Urinary bladder (tissue), 4 donors: ENCODE results near the gene MLLT3. TPM values are rescaled to one million over a fixed set of nuclear protein-coding genes. Genes with fewer than 3 reads are reported as not detected.
A peak's percentile ranks its signal among the peaks of the same experiment; 100 is the strongest.

Experiments used
- DNase-seq: peaks from one replicate; pipeline ENCODE4 v3.0.0-alpha.2; 2015; ENCODE audit errors: extremely low spot score
- H3K27ac ChIP-seq: one replicate; pipeline ENCODE4 v1.5.1; 2013; ENCODE audit warnings: low read depth, mild to moderate bottlenecking, moderate library complexity
- H3K36me3 ChIP-seq: one replicate; pipeline ENCODE4 v1.6.1; 2013; ENCODE audit warnings: mild to moderate bottlenecking, moderate library complexity; ENCODE audit not compliant: insufficient read depth
- H3K4me1 ChIP-seq: one replicate; pipeline ENCODE4 v1.6.1; 2013; ENCODE audit warnings: mild to moderate bottlenecking, moderate library complexity; ENCODE audit not compliant: insufficient read depth
- H3K4me3 ChIP-seq: one replicate; pipeline ENCODE4 v1.5.1; 2013; ENCODE audit warnings: low read depth, low read length
- WGBS: extraction: QIAGEN DNeasy Blood & Tissue Kit; methylation state at CpG from one replicate; pipeline ENCODE4 v1.1.7; 2013; 5-methylcytosine and 5-hydroxymethylcytosine counted together
- polyA plus RNA-seq: library from polyadenylated mRNA; stranded (reverse); fragments of 200-250 nt; gene quantifications from one replicate; pipeline ENCODE4 v1.2.3, GENCODE V29; 2013
- total RNA-seq: library from RNA; depleted of rRNA; stranded (reverse); fragments of >200 nt; gene quantifications from one replicate; pipeline ENCODE4 v1.2.3, GENCODE V29; 2014
- donor health status: healthy with polysubstance abuse.
- donor health status: healthy.

MLLT3 gene
- total and polyA plus RNA-seq, 2 donors = 14.5 to 39.4 TPM

- no peaks in the 10 kb centered on the region for H3K36me3 ChIP-seq
- DNase-seq = no peak
- peak overlapping the region; percentile 82 for H3K4me3 ChIP-seq
- H3K4me1 ChIP-seq = no peaks in the 10 kb centered on the region
- peak overlapping the region; percentile 67 for H3K27ac ChIP-seq
- WGBS = under 1% methylated on average over 65 of the region's 65 CpGs
Observed at GRCh38 chr9:20620650-20621470, 1.4 kb downstream of the MLLT3 start.

- Histone ChIP-seq H3K36me3 (no peaks in the 10 kb centered on the region), H3K4me1 (no peaks in the 10 kb centered on the region), H3K27ac (no peak overlapping the region), H3K4me3 (peak overlapping the region; percentile 82)
- 46% methylated on average over 15 of the region's 15 CpGs for WGBS
- DNase-seq = no peak
Observed at GRCh38 chr9:20619487-20620200, 2.7 kb downstream of the MLLT3 start.

- Histone ChIP-seq H3K4me3 (no peak overlapping the region), H3K27ac (no peak overlapping the region), H3K4me1 (no peaks in the 10 kb centered on the region), H3K36me3 (no peaks in the 10 kb centered on the region)
- no peak for DNase-seq
- WGBS = 49% methylated on average over 2 of the region's 2 CpGs
Observed at GRCh38 chr9:20618361-20618802, 3.9 kb downstream of the MLLT3 start.

GRCh38 chr9:20616808-20617207 is 5.5 kb downstream of the MLLT3 start:
- Histone ChIP-seq H3K4me3 (no peak overlapping the region), H3K27ac (no peak overlapping the region), H3K4me1 (no peaks in the 10 kb centered on the region), H3K36me3 (no peaks in the 10 kb centered on the region)
- 65% methylated on average over 2 of the region's 2 CpGs for WGBS
- no peak for DNase-seq

GRCh38 chr9:20614602-20615216 is 7.6 kb downstream of the MLLT3 start:
- H3K4me1 ChIP-seq = no peaks in the 10 kb centered on the region
- no peak overlapping the region for H3K4me3 ChIP-seq
- no peak overlapping the region for H3K27ac ChIP-seq
- WGBS = over 99% methylated on average over 2 of the region's 2 CpGs
- no peak for DNase-seq
- no peaks in the 10 kb centered on the region for H3K36me3 ChIP-seq

- WGBS = 55% methylated on average over 3 of the region's 3 CpGs
- DNase-seq = no peak
Observed at GRCh38 chr9:20611691-20612287, 10.5 kb downstream of the MLLT3 start.

GRCh38 chr9:20610591-20610990 is 11.7 kb downstream of the MLLT3 start:
- WGBS = 39% methylated on average over 2 of the region's 2 CpGs
- no peaks in the 10 kb centered on the region for H3K4me1 ChIP-seq
- no peak overlapping the region for H3K27ac ChIP-seq
- DNase-seq = no peak
- H3K36me3 ChIP-seq = no peaks in the 10 kb centered on the region
- H3K4me3 ChIP-seq = no peak overlapping the region

More at GRCh38 chr9:20611691-20612287, 10.5 kb downstream of the MLLT3 start:
- H3K27ac ChIP-seq = no peak overlapping the region
- no peaks in the 10 kb centered on the region for H3K4me1 ChIP-seq
- H3K36me3 ChIP-seq = no peaks in the 10 kb centered on the region
- no peak overlapping the region for H3K4me3 ChIP-seq

GRCh38 chr9:20608582-20608981 is 13.7 kb downstream of the MLLT3 start:
- DNase-seq = no peak
- WGBS = 89% methylated on average over 5 of the region's 5 CpGs
- Histone ChIP-seq H3K27ac (no peak overlapping the region), H3K4me1 (no peaks in the 10 kb centered on the region), H3K4me3 (no peak overlapping the region), H3K36me3 (no peaks in the 10 kb centered on the region)

- no peak for DNase-seq
- 25% methylated on average over 2 of the region's 2 CpGs for WGBS
- no peak overlapping the region for H3K4me3 ChIP-seq
- no peaks in the 10 kb centered on the region for H3K4me1 ChIP-seq
- H3K27ac ChIP-seq = no peak overlapping the region
- no peaks in the 10 kb centered on the region for H3K36me3 ChIP-seq
Observed at GRCh38 chr9:20606652-20607051, 15.6 kb downstream of the MLLT3 start.

- H3K27ac ChIP-seq = peak overlapping the region; percentile 2
- H3K4me3 ChIP-seq = no peak overlapping the region
- H3K36me3 ChIP-seq = no peaks in the 10 kb centered on the region
- no peaks in the 10 kb centered on the region for H3K4me1 ChIP-seq
- WGBS = 4% methylated on average over 5 of the region's 5 CpGs
- DNase-seq = no peak
Observed at GRCh38 chr9:20604562-20604961, 17.7 kb downstream of the MLLT3 start.

GRCh38 chr9:20603524-20604268 is 18.6 kb downstream of the MLLT3 start:
- Histone ChIP-seq H3K4me1 (no peaks in the 10 kb centered on the region), H3K4me3 (no peak overlapping the region), H3K36me3 (no peaks in the 10 kb centered on the region), H3K27ac (peak overlapping the region; percentile 38)
- no peak for DNase-seq
- WGBS = 56% methylated on average over 5 of the region's 5 CpGs

GRCh38 chr9:20601292-20601691 is 21.0 kb downstream of the MLLT3 start:
- DNase-seq = no peak
- Histone ChIP-seq H3K36me3 (no peaks in the 10 kb centered on the region), H3K4me3 (no peak overlapping the region), H3K27ac (no peak overlapping the region), H3K4me1 (no peaks in the 10 kb centered on the region)
- 90% methylated on average over 1 of the region's 1 CpG for WGBS

- no peaks in the 10 kb centered on the region for H3K4me1 ChIP-seq
- 95% methylated on average over 3 of the region's 3 CpGs for WGBS
Observed at GRCh38 chr9:20599195-20599594, 23.1 kb downstream of the MLLT3 start.

More at GRCh38 chr9:20599195-20599594, 23.1 kb downstream of the MLLT3 start:
- H3K27ac ChIP-seq = no peak overlapping the region
- no peak overlapping the region for H3K4me3 ChIP-seq
- no peaks in the 10 kb centered on the region for H3K36me3 ChIP-seq
- DNase-seq = no peak
